Activated naive CD8-positive, alpha-beta T cell (primary cell): ENCODE measurements around the gene DGCR6L.
"Not testable (repeated sequence)": the region's sequence is repeated elsewhere in the genome, so short reads cannot be mapped to it uniquely, and the experiment has no call there.

Source experiments
- H3K27ac Mint-ChIP-seq: one replicate; pipeline ENCODE4 v1.8.0; 2021; ENCODE audit warnings: mixed read lengths
- H3K27me3 Mint-ChIP-seq: one replicate; pipeline ENCODE4 v1.8.0; 2021; ENCODE audit warnings: mixed read lengths
- H3K36me3 Mint-ChIP-seq: one replicate; pipeline ENCODE4 v1.8.0; 2021; ENCODE audit warnings: mixed read lengths
- H3K4me1 Mint-ChIP-seq: one replicate; pipeline ENCODE4 v1.8.0; 2021; ENCODE audit warnings: low read depth, mixed read lengths
- H3K4me3 Mint-ChIP-seq: one replicate; pipeline ENCODE4 v1.8.0; 2021; ENCODE audit warnings: mild to moderate bottlenecking, mixed read lengths
- H3K9me3 Mint-ChIP-seq: one replicate; pipeline ENCODE4 v1.8.0; 2021; ENCODE audit warnings: low read depth, mixed read lengths

Gene DGCR6L

DNA sequence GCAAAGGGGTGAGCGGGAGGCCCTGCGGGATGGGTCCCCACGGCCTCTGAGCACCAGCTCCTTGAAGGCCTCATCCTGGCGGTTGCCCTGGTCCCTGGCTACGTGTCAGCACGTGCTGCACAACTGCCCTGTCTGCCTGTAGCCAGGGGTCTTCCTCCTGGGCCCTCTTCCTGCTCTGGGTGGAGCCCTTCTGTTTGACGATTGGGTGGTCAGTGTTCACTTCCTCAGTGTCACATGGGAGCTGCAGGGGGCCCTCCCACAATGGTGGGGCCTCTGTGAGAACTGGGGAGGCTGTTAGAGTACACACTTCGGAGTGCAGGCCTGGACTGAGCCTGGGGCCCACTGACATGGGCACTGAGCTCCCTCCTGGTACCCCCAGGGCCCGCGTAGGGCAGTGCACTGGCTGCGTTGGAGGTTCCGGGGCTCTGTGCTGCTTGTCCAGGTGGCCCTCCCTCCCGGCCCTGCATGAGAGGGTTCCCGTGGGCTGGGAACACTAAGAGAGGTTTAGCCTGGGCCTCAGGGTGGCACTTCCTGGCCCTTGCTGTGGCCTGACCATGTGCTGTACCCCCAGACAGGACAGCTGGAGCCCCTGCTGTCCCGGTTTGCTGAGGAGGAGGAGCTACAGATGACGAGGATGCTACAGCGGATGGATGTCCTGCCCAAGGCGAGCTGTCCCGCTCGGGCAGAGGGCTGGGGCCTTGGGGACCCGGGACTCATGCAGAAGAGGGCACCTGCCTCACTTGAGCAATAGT lies 13.8 kb downstream of the DGCR6L start:
- H3K36me3 Mint-ChIP-seq: no peaks in the 10 kb centered on the region

DNA sequence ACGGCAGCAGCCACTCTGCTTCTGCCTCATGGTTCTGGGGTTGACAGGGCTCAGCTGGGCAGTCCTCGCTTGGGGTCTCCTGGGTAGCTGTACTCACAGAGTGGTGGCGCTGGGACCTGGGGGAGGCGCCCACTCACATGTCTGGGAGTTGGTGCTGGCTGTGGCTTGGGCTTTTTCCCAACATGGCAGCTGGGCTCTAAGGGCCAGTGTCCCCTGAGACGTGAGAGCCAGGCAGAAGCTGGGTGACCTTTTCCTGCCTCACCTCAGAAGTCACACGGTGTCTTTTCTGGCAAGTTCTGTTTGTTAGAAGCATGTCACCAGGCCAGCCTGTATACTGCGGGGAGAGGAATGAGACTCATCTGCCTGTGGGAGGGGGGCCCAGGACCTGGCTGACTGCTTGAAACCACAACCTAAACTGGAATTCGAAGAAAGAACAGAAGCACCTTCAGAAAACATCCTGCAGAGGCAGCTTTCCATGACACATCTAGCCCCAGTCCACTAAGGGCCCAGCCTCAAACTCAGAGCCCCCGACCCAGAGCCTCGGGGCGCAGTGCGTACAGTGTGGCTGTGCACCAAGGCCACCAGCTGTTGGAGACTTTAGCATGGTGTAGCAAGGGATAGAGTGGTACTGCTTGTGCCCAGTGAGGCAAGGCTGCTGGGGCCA lies 14.5 kb downstream of the DGCR6L start:
- H3K4me1 Mint-ChIP-seq: peaks cover 12% of the 10 kb centered on the region
- not testable (repeated sequence) for H3K9me3 Mint-ChIP-seq, H3K4me3 Mint-ChIP-seq, H3K27me3 Mint-ChIP-seq, H3K27ac Mint-ChIP-seq, H3K36me3 Mint-ChIP-seq

More for the DNA sequence above, 13.8 kb downstream of the DGCR6L start:
- Mint-ChIP-seq H3K4me1 (peaks cover 6% of the 10 kb centered on the region), H3K9me3 (no peaks in the 10 kb centered on the region), H3K4me3 (no peak overlapping the region), H3K27me3 (peaks cover 2% of the 10 kb centered on the region), H3K27ac (peak overlapping the region; percentile 28)

DNA sequence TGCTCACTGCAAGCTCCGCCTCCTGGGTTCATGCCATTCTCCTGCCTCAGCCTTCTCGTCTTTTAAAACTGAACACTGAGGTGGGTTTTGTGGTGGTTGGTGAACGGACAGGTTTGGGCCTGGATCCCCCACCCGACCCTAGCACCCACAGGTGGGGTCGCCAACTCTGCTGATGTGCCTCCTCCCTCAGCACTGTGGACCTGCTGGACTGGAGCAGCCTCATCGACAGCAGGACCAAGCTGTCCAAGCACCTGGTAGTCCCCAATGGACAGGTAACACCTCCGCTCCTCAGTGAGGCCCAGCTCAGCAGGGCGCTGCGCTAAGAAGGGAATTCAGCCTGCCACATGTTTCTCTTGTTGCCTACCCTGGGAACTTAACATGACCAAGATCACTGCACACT lies 15.2 kb downstream of the DGCR6L start:
- no peak overlapping the region for H3K4me3 Mint-ChIP-seq
- H3K36me3 Mint-ChIP-seq: no peaks in the 10 kb centered on the region
- H3K27me3 Mint-ChIP-seq: peaks cover 2% of the 10 kb centered on the region
- H3K27ac Mint-ChIP-seq: no peak overlapping the region
- peaks cover 13% of the 10 kb centered on the region for H3K4me1 Mint-ChIP-seq
- no peaks in the 10 kb centered on the region for H3K9me3 Mint-ChIP-seq

DNA sequence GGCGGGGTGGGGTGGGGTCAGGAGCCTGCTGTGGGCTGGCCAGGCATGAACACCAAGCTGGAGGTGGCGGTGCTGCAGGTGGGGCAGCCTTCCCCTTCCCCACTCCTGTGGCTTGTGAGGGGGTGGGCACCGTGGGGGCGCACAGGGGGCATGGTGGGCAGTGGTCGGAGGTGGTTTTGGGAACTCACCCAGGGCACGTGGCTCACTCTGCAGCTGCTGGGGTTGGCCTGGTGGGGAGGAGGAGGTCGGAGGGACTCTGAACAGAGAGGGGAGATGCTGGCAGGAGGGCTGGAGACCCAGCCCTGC lies 16.7 kb downstream of the DGCR6L start:
- H3K27ac Mint-ChIP-seq, H3K9me3 Mint-ChIP-seq, H3K4me3 Mint-ChIP-seq, H3K36me3 Mint-ChIP-seq, H3K27me3 Mint-ChIP-seq: not testable (repeated sequence)
- H3K4me1 Mint-ChIP-seq: peaks cover 15% of the 10 kb centered on the region

DNA sequence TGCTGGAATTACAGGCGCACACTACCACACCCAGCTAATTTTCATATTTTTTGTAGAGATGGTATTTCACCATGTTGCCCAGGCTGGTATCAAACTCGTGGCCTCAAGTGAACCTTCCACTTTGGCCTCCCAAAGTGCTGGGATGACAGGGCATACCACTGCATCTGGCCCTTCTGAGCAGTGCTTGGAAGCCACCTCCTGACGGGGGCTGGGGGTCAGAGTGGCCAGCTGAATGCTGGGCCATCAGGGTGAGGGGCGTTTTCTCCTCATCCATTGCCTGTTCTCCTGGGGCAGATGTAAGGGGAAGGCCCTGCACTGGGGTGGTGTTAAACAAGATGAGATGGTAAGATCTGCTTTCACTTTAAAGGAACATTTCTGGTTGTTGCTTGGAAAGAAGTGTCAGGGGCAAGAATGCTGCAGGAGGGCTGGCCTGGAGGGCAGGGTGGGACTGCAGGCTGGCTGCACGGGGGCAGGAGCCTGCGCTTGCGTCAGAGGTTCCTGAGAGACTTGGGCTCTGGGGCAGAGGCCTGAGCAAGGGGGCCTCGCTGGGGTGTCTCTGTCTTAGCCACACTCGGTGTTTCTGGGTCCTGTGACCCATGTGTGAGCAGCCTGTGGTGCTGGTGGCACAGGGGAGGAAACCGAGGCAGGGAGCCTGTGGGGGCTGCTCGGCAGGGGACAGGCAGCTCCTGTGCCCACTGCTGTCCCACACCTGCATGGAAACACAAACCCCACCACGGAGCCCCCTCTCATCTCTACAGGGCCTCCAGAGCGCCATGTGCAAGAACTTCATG lies 17.2 kb downstream of the DGCR6L start:
- peaks cover 18% of the 10 kb centered on the region for H3K4me1 Mint-ChIP-seq
- no peak overlapping the region for H3K27ac Mint-ChIP-seq
- peaks cover 2% of the 10 kb centered on the region for H3K27me3 Mint-ChIP-seq
- H3K36me3 Mint-ChIP-seq: no peaks in the 10 kb centered on the region
- no peak overlapping the region for H3K4me3 Mint-ChIP-seq
- no peaks in the 10 kb centered on the region for H3K9me3 Mint-ChIP-seq

DNA sequence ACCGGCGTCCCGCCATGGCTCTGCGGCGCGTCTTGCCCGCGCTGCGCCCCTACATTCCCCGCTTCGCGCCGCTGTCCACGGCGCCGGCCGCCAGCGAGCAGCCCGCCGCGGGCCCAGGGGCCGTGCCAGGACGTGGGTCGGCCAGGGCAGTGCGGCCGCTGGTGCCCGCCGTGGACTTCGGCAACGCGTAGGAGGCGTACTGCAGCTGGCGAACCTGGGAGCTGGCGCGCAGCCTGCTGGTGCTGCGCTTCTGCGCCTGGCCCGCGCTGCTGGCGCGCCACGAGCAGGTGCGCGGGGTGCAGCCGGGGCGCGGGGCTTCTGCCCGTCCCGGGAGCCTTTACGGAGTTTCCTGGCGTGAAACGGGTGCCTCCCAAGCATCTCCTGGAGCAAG lies 20.1 kb downstream of the DGCR6L start:
- Mint-ChIP-seq H3K36me3 (no peaks in the 10 kb centered on the region), H3K27ac (no peak overlapping the region), H3K27me3 (peaks cover 2% of the 10 kb centered on the region), H3K4me1 (peaks cover 16% of the 10 kb centered on the region), H3K4me3 (peak overlapping the region; percentile 78), H3K9me3 (no peaks in the 10 kb centered on the region)

DNA sequence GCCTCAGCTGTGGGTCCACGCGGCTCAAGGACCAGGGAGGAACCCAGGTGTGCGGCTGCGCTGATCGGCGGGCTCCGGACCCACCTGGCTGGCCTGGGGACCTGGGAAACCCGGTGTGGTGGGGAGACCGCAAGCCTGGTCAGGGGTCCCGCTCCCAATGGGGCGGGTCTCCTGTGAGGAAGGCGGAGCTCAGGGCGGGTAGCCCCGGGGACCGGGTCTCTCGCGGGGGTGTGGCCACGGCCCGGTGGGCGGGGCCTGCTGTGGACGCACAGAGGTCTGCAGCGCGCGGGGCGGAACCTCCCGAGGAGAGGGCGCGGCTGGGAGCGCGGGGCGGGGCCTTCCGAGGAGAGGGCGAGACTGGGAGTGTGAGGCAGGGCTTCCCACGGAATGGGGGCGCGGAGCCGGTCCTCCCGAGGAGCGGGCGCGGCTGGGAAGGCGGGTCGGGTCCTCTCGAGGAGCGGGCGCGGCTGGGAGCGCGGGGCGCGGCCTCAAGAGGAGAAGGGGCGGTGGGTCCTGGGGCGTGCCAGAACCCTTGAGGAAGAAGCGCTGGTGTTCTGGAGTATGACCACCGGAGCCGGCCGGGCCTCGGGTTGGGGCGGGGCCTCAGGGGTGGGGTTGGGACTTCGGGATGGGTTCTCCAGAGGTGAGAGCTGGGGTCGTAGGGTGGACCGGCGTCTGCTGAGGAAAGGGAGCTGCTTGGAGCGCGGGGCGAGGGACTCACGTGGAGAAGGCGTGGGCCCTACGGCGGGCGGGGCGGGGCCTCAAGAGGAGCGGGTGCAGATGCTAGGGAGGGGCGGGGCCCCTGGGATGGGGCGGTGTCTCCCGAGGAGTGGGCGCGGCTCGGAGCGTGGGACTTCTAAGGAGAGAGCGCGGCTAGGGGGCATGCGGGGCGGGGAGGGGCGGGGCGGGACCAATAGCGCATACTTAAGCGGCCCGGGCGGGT lies 20.8 kb downstream of the DGCR6L start:
- H3K4me3 Mint-ChIP-seq: peak overlapping the region; percentile 82
- H3K9me3 Mint-ChIP-seq: no peaks in the 10 kb centered on the region
- H3K4me1 Mint-ChIP-seq: peaks cover 16% of the 10 kb centered on the region
- peaks cover 2% of the 10 kb centered on the region for H3K27me3 Mint-ChIP-seq
- no peaks in the 10 kb centered on the region for H3K36me3 Mint-ChIP-seq
- H3K27ac Mint-ChIP-seq: peak overlapping the region; percentile 72

DNA sequence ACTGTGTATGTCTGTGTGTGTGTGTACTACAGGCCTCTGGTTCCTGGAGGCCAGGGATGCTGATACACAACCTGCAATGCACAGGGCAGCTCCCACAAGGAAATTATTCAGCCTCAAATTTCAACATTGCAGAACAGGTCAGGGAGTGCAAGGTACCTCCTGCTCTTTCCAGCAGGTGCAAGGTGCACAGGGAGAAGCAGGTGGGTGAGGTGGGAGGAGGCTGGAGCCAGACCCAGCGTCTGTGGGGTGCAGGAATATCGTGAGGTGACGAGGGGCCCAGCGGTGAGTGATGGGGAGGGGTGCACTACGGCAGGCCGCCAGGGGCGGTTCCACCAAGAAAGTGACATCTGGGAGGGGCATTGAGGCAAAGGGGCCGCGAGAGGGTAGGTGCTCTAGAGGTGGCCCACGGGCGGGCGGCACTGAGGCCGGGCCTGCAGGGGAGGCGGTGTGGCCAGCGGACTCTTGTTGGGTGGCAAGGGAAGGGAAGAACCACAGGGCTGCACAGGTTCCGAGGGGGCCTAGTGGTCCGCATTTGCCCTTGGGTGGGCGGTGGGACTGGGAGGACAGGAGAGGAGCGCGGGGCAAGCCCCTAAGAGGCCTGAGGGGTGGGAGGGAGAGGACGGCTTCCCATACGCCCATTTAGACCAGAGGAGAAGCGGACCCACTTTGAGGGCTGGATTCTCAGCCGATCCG lies 21.6 kb downstream of the DGCR6L start:
- H3K4me3 Mint-ChIP-seq: peak overlapping the region; percentile 82
- H3K36me3 Mint-ChIP-seq: no peaks in the 10 kb centered on the region
- peaks cover 2% of the 10 kb centered on the region for H3K27me3 Mint-ChIP-seq
- H3K4me1 Mint-ChIP-seq: peaks cover 16% of the 10 kb centered on the region
- peak overlapping the region; percentile 38 for H3K27ac Mint-ChIP-seq
- H3K9me3 Mint-ChIP-seq: no peaks in the 10 kb centered on the region

DNA sequence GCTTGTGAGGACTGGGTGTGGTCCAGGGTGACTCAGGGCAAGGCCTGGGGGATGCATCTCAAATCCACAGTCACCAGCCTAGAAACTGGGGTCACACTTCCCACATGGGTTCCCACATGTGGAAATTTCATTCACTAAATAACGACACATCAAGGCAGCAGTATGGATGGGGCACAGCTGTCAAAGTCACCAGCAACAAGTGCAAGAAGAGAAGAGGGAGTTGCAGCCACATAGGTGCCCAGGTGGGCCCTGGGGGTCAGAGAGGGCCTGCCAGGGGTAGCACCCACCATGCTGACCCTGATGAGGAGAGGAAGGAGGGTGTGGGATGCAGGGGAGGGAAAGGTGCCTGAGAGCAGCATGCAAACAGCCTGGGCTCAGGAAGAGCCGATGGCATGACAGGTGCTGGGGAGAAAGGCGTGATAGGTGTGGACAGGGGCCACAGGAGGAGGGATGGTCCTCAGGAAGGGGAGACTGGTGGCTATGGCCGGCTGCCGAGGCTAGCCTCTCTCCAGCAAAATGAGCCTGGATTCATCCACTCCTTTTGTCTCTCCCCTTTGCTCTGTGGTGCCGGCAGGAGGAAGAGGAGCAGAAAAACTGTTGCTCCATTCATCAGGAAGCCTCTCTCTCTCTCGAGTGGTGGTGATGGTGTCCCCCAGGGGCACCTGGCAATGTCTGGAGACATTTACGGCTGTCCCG lies 22.3 kb downstream of the DGCR6L start:
- peaks cover 15% of the 10 kb centered on the region for H3K4me1 Mint-ChIP-seq
- H3K36me3 Mint-ChIP-seq: no peaks in the 10 kb centered on the region
- H3K27ac Mint-ChIP-seq: no peak overlapping the region
- peaks cover 1% of the 10 kb centered on the region for H3K27me3 Mint-ChIP-seq
- H3K4me3 Mint-ChIP-seq: peak overlapping the region; percentile 82
- no peaks in the 10 kb centered on the region for H3K9me3 Mint-ChIP-seq

DNA sequence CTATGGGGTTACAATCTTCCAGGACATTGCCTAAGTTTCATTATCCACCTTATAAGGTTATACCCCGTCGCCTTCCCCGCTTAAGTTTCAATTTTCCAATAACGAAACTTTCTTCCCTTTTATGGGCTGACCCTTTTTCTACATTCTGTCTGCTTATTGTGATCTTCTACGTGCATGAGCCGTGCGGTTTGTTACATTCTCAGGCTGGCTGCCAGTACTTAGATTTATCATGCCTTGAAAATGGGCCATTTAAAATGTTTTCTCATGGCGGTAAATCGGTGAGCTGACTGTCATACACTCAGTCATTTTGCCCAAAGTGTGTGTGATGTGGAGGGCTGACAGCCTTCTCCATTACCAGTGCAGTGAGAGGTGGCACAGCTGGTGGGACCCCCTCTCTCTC lies 23.3 kb downstream of the DGCR6L start:
- no peaks in the 10 kb centered on the region for H3K27me3 Mint-ChIP-seq
- no peak overlapping the region for H3K4me3 Mint-ChIP-seq
- H3K9me3 Mint-ChIP-seq: no peaks in the 10 kb centered on the region
- no peaks in the 10 kb centered on the region for H3K36me3 Mint-ChIP-seq
- H3K4me1 Mint-ChIP-seq: peaks cover 14% of the 10 kb centered on the region
- H3K27ac Mint-ChIP-seq: no peak overlapping the region

DNA sequence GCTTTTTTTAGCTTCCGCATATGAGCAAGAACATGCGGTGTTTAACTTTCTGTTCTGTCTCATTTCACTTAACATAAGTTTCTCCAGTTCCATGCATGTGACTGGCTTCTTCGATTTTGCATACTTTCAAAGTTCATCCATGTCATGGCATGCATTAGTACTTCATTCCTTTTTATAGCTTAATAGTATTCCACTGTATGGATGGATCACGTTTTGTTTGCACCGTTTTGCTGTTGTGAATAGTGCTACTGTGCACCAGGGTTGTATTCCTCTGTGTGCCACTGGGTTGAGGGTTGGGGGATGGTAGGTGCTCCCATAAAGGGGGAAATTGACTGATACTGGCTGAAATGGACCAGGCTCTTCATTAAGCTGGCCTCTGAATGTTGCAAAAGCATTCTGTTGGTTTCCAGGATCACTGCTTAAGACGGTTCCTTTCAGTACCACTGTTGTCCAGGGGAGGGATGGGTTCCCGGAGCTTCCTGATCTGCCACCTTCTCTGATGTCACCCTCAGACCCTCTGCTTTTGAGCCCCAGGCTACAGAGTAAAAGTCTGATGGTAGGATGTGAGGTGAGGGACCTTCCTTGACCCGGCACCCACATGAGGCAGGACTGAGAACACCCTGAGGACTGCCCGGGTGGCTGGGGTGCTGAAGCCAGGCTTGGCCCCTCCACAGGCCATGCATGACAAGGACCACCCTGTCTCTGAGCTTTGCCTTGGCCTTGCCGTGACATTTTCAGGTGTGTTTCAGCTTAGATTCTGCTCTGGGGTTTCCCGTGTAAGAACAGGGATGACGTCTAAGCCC lies 24.4 kb downstream of the DGCR6L start:
- Mint-ChIP-seq H3K9me3 (no peaks in the 10 kb centered on the region), H3K27me3 (no peaks in the 10 kb centered on the region), H3K4me1 (peaks cover 8% of the 10 kb centered on the region), H3K27ac (no peak overlapping the region), H3K36me3 (no peaks in the 10 kb centered on the region), H3K4me3 (no peak overlapping the region)

DNA sequence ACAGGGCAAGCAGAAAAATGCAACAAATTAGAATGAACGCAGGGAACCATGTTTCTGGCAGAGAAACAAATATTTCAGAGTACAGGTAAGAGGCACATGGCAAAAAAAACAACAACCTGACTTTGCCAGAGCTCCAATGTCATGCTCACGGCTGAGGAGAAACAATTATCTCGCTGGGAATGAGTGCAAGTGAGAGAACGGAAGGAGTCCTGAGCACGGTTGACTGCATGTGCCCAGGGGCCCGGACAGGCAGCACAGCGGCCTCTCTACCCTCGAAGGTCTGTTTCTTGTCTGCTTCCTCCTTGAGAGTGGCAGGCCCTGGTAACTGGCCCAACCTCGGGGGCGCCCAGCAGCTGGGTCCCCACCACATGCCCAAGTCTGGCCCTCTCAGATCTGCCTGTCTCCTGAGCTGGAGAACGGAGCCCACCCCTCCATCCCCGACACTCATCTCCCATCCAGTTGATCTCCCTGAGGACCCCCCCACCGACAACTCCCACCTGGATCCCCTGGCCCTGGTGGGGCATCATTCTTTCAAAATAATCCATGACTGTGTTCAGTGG lies 27.1 kb downstream of the DGCR6L start:
- no peaks in the 10 kb centered on the region for H3K4me1 Mint-ChIP-seq
- no peaks in the 10 kb centered on the region for H3K9me3 Mint-ChIP-seq
- no peaks in the 10 kb centered on the region for H3K36me3 Mint-ChIP-seq
- H3K27me3 Mint-ChIP-seq: no peaks in the 10 kb centered on the region
- no peak overlapping the region for H3K27ac Mint-ChIP-seq
- H3K4me3 Mint-ChIP-seq: no peak overlapping the region

DNA sequence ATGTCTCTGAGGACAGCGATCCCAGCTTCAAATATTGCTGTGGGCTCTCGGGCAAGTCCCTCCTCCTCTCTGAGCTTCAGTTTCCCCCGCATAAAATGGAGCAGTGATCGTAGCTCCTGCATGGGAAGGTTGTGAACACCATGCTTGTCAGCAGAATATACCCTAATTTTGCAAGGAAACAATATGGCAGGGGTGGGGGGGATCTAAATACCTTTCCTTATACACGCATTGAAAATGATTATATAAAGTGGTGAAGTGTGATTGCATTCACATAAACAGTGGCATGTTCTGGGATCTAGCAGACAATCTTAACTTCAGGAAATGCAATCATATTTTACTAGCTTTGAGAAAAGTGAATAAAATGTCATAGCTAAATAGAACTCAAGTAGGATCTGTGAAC lies 27.8 kb downstream of the DGCR6L start:
- Mint-ChIP-seq H3K27me3 (no peaks in the 10 kb centered on the region), H3K9me3 (no peaks in the 10 kb centered on the region), H3K36me3 (no peaks in the 10 kb centered on the region), H3K4me1 (no peaks in the 10 kb centered on the region), H3K4me3 (no peak overlapping the region), H3K27ac (no peak overlapping the region)
